COLO829 (cell line): ENCODE data around the gene EDEM3.
A peak's percentile ranks its signal among the peaks of the same experiment; 100 is the strongest.
"Not testable (repeated sequence)": the region's sequence is repeated elsewhere in the genome, so short reads cannot be mapped to it uniquely, and the experiment has no call there.

ENCODE experiments used
- DNase-seq: peaks from one replicate; pipeline ENCODE4 v3.0.0; 2012; ENCODE audit warnings: low spot score

Gene EDEM3

GRCh38 chr1:184754476-184755225 lies at the start of gene EDEM3:
Gene EDEM3 (minus strand): TSS chr1:184754858. CDS start chr1:184754646, 212 bp downstream.
- DNase-seq, result peak; percentile 99

GRCh38 chr1:184804220-184804619 lies 49.6 kb upstream of the EDEM3 start:
- no peak for DNase-seq

GRCh38 chr1:184803180-184803492 lies 48.5 kb upstream of the EDEM3 start:
- no peak for DNase-seq

- DNase-seq, result no peak
These were observed 47.9 kb upstream of the EDEM3 start for GRCh38 chr1:184802354-184803179.

- no peak for DNase-seq
These were observed 46.8 kb upstream of the EDEM3 start for GRCh38 chr1:184801503-184801902.

- DNase-seq, result no peak
These were observed 46.2 kb upstream of the EDEM3 start for GRCh38 chr1:184800876-184801275.

GRCh38 chr1:184793967-184794366 lies 39.3 kb upstream of the EDEM3 start:
- DNase-seq, result no peak

GRCh38 chr1:184792450-184792969 lies 37.9 kb upstream of the EDEM3 start:
- peak; percentile 56 for DNase-seq

- DNase-seq, result no peak
These were observed 36.9 kb upstream of the EDEM3 start for GRCh38 chr1:184791550-184791900.

GRCh38 chr1:184790642-184791549 lies 36.2 kb upstream of the EDEM3 start:
- no peak for DNase-seq

GRCh38 chr1:184789884-184790283 lies 35.2 kb upstream of the EDEM3 start:
- DNase-seq, result no peak

- no peak for DNase-seq
These were observed 34.3 kb upstream of the EDEM3 start for GRCh38 chr1:184788970-184789369.

GRCh38 chr1:184785529-184785928 lies 30.9 kb upstream of the EDEM3 start:
- no peak for DNase-seq

- DNase-seq, result not testable (repeated sequence)
These were observed 29.1 kb upstream of the EDEM3 start for GRCh38 chr1:184783723-184784122.

- no peak for DNase-seq
These were observed 27.3 kb upstream of the EDEM3 start for GRCh38 chr1:184781941-184782340.

GRCh38 chr1:184775885-184776284 lies 21.2 kb upstream of the EDEM3 start:
- no peak for DNase-seq

GRCh38 chr1:184775329-184775728 lies 20.7 kb upstream of the EDEM3 start:
- no peak for DNase-seq

GRCh38 chr1:184773762-184774320 lies 19.2 kb upstream of the EDEM3 start:
- no peak for DNase-seq

GRCh38 chr1:184771190-184771691 lies 16.6 kb upstream of the EDEM3 start:
- no peak for DNase-seq

- no peak for DNase-seq
These were observed 15.7 kb upstream of the EDEM3 start for GRCh38 chr1:184770181-184770979.

GRCh38 chr1:184769241-184769640 lies 14.6 kb upstream of the EDEM3 start:
- no peak for DNase-seq
